Neural progenitor cell (in vitro differentiated cells): ENCODE measurements around the gene GDE1. TPM values are rescaled to one million over a fixed set of nuclear protein-coding genes. Genes with fewer than 3 reads are reported as not detected.
A peak's percentile ranks its signal among the peaks of the same experiment; 100 is the strongest.

Experiments used
- DNase-seq: peaks from one replicate; pipeline ENCODE4 v3.0.0-alpha.2; 2016; ENCODE audit warnings: low spot score
- H2AFZ ChIP-seq: fragments of 200-600 bp; sonication (generic); replicated peaks from 2 replicates; pipeline ENCODE4 v1.6.1; 2016; ENCODE audit warnings: antibody characterized with exemption
- H3F3A ChIP-seq: fragments of 200-600 bp; sonication (generic); 2 replicates; pipeline ENCODE4 v1.6.1; 2016; ENCODE audit warnings: antibody characterized with exemption, low read depth
- H3K27ac ChIP-seq: fragments of 200-600 bp; sonication (generic); 2 replicates; pipeline ENCODE4 v1.5.1; 2016; ENCODE audit warnings: mild to moderate bottlenecking
- H3K27me3 ChIP-seq: fragments of 200-600 bp; sonication (generic); 2 replicates; pipeline ENCODE4 v1.6.1; 2016; ENCODE audit warnings: mild to moderate bottlenecking, moderate library complexity
- H3K36me3 ChIP-seq: fragments of 200-600 bp; sonication (generic); 2 replicates; pipeline ENCODE4 v1.5.1; 2016
- H3K4me1 ChIP-seq: fragments of 200-600 bp; sonication (generic); 2 replicates; pipeline ENCODE4 v1.6.1; 2016; ENCODE audit warnings: mixed run types
- H3K4me2 ChIP-seq: fragments of 200-600 bp; sonication (generic); 2 replicates; pipeline ENCODE4 v1.6.1; 2016
- H3K4me3 ChIP-seq: fragments of 200-600 bp; sonication (generic); 2 replicates; pipeline ENCODE4 v1.5.1; 2016
- H3K79me2 ChIP-seq: fragments of 200-600 bp; sonication (generic); 2 replicates; pipeline ENCODE4 v1.6.1; 2016; ENCODE audit warnings: low read depth
- H3K9ac ChIP-seq: fragments of 200-600 bp; sonication (generic); 2 replicates; pipeline ENCODE4 v1.6.1; 2016
- H3K9me3 ChIP-seq: fragments of 200-600 bp; sonication (generic); 2 replicates; pipeline ENCODE4 v1.5.1; 2016; ENCODE audit warnings: low read depth
- H4K20me1 ChIP-seq: fragments of 200-600 bp; sonication (generic); 2 replicates; pipeline ENCODE4 v1.6.1; 2016; ENCODE audit warnings: low read depth
- H3K27ac Mint-ChIP-seq: 3 replicates; pipeline ENCODE4 v1.8.0; 2021; ENCODE audit warnings: mixed read lengths
- H3K27me3 Mint-ChIP-seq: 2 replicates; pipeline ENCODE4 v1.8.0; 2022; ENCODE audit warnings: low read depth, mild to moderate bottlenecking, inconsistent platforms, moderate library complexity, mixed read lengths; ENCODE audit not compliant: insufficient read depth
- H3K36me3 Mint-ChIP-seq: 3 replicates; pipeline ENCODE4 v1.8.0; 2021; ENCODE audit warnings: mixed read lengths
- H3K4me1 Mint-ChIP-seq: 3 replicates; pipeline ENCODE4 v1.8.0; 2021; ENCODE audit warnings: mixed read lengths
- H3K4me3 Mint-ChIP-seq: 3 replicates; pipeline ENCODE4 v1.8.0; 2021; ENCODE audit warnings: mild to moderate bottlenecking, moderate library complexity, mixed read lengths
- H3K9me3 Mint-ChIP-seq: 3 replicates; pipeline ENCODE4 v1.8.0; 2020; ENCODE audit warnings: mixed read lengths
- CTCF ChIP-seq: fragments of 200-600 bp; sonication (generic); IDR thresholded peaks from 2 replicates; pipeline ENCODE4 v1.5.1; 2017; ENCODE audit warnings: antibody characterized with exemption, mild to moderate bottlenecking
- EZH2 ChIP-seq: fragments of 200-600 bp; sonication (generic); IDR thresholded peaks from 2 replicates; pipeline ENCODE4 v1.6.1; 2017; ENCODE audit warnings: antibody characterized with exemption, mild to moderate bottlenecking, moderate library complexity
- EZH2phosphoT487 ChIP-seq: fragments of 200-600 bp; sonication (generic); IDR thresholded peaks from 2 replicates; pipeline ENCODE4 v1.6.1; 2017; ENCODE audit warnings: antibody characterized with exemption
- total RNA-seq: library from RNA; depleted of rRNA; stranded (reverse); fragments of >200 nt; gene quantifications from 2 replicates; pipeline ENCODE4 v1.2.3, GENCODE V29; 2015; ENCODE audit warnings: low replicate concordance

The GDE1 gene
- total RNA-seq, 1 donor from 2014 or later, result 43.0 TPM

DNA sequence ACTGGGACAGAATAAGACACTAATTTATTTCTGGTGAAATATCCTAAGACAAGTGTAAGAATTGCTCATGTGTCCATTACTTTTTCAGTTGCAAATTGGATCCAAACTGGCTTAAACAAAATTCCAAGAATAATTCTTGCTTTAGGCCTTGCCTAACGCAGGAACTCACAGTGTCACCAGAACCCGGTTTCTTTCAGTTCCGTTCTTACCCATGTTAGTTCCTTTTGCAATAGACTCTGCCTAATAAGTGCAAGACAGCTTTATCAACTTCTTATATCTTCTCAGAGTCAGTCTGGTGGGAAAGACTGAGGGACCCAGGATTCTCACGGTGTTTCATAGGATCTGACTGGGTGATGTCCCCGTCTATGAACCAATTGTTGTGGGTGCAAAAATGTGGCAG lies 24.7 kb downstream of the GDE1 start:
- Histone ChIP-seq H3K4me3 (no peak overlapping the region), H3K9me3 (no peaks in the 10 kb centered on the region), H3F3A (no peaks in the 10 kb centered on the region), H3K4me2 (no peak overlapping the region), H3K27ac (no peak overlapping the region), H4K20me1 (no peaks in the 10 kb centered on the region), H3K36me3 (no peaks in the 10 kb centered on the region), H3K79me2 (no peaks in the 10 kb centered on the region), H3K4me1 (no peaks in the 10 kb centered on the region), H3K9ac (no peak overlapping the region), H3K27me3 (no peaks in the 10 kb centered on the region), H2AFZ (no peak overlapping the region)
- peaks cover 17% of the 10 kb centered on the region for H3K36me3 Mint-ChIP-seq
- H3K27me3 Mint-ChIP-seq, result no peaks in the 10 kb centered on the region
- no peak for TF ChIP-seq EZH2phosphoT487
- no peak for TF ChIP-seq EZH2
- no peak for TF ChIP-seq CTCF
- H3K4me3 Mint-ChIP-seq, result no peak overlapping the region
- peaks cover 4% of the 10 kb centered on the region for H3K4me1 Mint-ChIP-seq
- H3K27ac Mint-ChIP-seq, result no peak overlapping the region
- no peaks in the 10 kb centered on the region for H3K9me3 Mint-ChIP-seq
- DNase-seq, result no peak

DNA sequence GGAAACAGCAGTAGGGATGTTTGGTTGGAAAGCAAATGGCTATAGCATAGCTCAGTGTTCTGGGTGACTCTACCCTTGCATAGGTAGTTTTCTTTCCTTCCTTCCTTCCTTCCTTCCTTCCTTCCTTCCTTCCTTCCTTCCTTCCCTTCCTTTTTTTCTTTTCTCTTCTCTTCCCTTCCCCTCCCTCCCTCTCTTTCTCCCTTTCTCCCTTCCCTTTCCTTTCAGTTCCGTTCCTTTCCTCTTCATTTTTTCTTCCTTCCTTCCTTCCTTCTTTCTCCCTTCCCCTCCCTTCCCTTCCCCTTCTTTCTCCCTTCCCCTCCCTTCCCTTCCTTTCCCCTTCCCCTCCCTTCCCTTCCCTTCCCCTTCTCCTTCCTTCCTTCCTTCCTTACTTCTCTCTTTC lies 31.3 kb downstream of the GDE1 start:
- H3K36me3 Mint-ChIP-seq, result no peaks in the 10 kb centered on the region
- H2AFZ ChIP-seq, result no peak overlapping the region
- H3F3A ChIP-seq, result peaks cover 6% of the 10 kb centered on the region
- H3K4me1 ChIP-seq, result peaks cover 14% of the 10 kb centered on the region
- TF ChIP-seq CTCF (no peak), EZH2 (no peak), EZH2phosphoT487 (no peak)
- DNase-seq, result no peak
- no peaks in the 10 kb centered on the region for H4K20me1 ChIP-seq
- no peak overlapping the region for H3K27ac ChIP-seq
- H3K9me3 ChIP-seq, result no peaks in the 10 kb centered on the region
- no peaks in the 10 kb centered on the region for H3K36me3 ChIP-seq
- H3K27me3 ChIP-seq, result no peaks in the 10 kb centered on the region
- H3K4me2 ChIP-seq, result no peak overlapping the region
- H3K9ac ChIP-seq, result no peak overlapping the region
- H3K27me3 Mint-ChIP-seq, result peaks cover 4% of the 10 kb centered on the region
- H3K79me2 ChIP-seq, result no peaks in the 10 kb centered on the region
- H3K4me1 Mint-ChIP-seq, result peaks cover 16% of the 10 kb centered on the region
- H3K9me3 Mint-ChIP-seq, result no peaks in the 10 kb centered on the region
- H3K4me3 Mint-ChIP-seq, result no peak overlapping the region
- H3K27ac Mint-ChIP-seq, result no peak overlapping the region
- no peak overlapping the region for H3K4me3 ChIP-seq

GRCh38 chr16:19488213-19488640 lies 33.7 kb downstream of the GDE1 start:
- H3K4me3 ChIP-seq, result no peak overlapping the region
- H3K9me3 Mint-ChIP-seq, result no peaks in the 10 kb centered on the region
- no peak overlapping the region for H3K27ac Mint-ChIP-seq
- peaks cover 16% of the 10 kb centered on the region for H3K4me1 Mint-ChIP-seq
- TF ChIP-seq CTCF (no peak), EZH2 (no peak), EZH2phosphoT487 (no peak)
- DNase-seq, result no peak
- no peaks in the 10 kb centered on the region for H4K20me1 ChIP-seq
- peaks cover 14% of the 10 kb centered on the region for H3K4me1 ChIP-seq
- H3K4me2 ChIP-seq, result peak overlapping the region; percentile 21
- peaks cover 4% of the 10 kb centered on the region for H3K27me3 Mint-ChIP-seq
- H3F3A ChIP-seq, result peaks cover 6% of the 10 kb centered on the region
- no peaks in the 10 kb centered on the region for H3K36me3 Mint-ChIP-seq
- no peak overlapping the region for H3K4me3 Mint-ChIP-seq
- H3K36me3 ChIP-seq, result no peaks in the 10 kb centered on the region
- H3K9me3 ChIP-seq, result no peaks in the 10 kb centered on the region
- no peaks in the 10 kb centered on the region for H3K27me3 ChIP-seq
- H3K9ac ChIP-seq, result no peak overlapping the region
- no peak overlapping the region for H3K27ac ChIP-seq
- peak overlapping the region; percentile 72 for H2AFZ ChIP-seq
- no peaks in the 10 kb centered on the region for H3K79me2 ChIP-seq
